Smooth muscle cell (in vitro differentiated cells): Measurements from ENCODE around the gene NACC1. TPM values are rescaled to one million over a fixed set of nuclear protein-coding genes. Genes with fewer than 3 reads are reported as not detected.

Experiments used
- DNase-seq: peaks from one replicate; lab custom pipeline; 2025; ENCODE audit not compliant: unreplicated experiment; lab: John Stamatoyannopoulos, UW
- H2AFZ ChIP-seq: fragments of 200-600 bp; sonication (generic); 2 replicates; pipeline ENCODE4 v1.6.0; 2016; ENCODE audit warnings: antibody characterized with exemption, low read depth, mild to moderate bottlenecking
- H3F3A ChIP-seq: fragments of 200-600 bp; sonication (generic); 2 replicates; pipeline ENCODE4 v1.6.0; 2017; ENCODE audit warnings: antibody characterized with exemption, low read depth
- H3K27ac ChIP-seq: fragments of 200-600 bp; sonication (generic); 2 replicates; pipeline ENCODE4 v1.5.1; 2016; ENCODE audit warnings: low read depth, mild to moderate bottlenecking
- H3K27me3 ChIP-seq: fragments of 200-600 bp; sonication (generic); 2 replicates; pipeline ENCODE4 v1.6.1; 2016; ENCODE audit warnings: low read depth, mild to moderate bottlenecking
- H3K36me3 ChIP-seq: fragments of 200-600 bp; sonication (generic); 2 replicates; pipeline ENCODE4 v1.5.1; 2016; ENCODE audit warnings: low read depth
- H3K4me1 ChIP-seq: fragments of 200-600 bp; sonication (generic); 2 replicates; pipeline ENCODE4 v1.5.1; 2016; ENCODE audit warnings: low read depth
- H3K4me2 ChIP-seq: fragments of 200-600 bp; sonication (generic); 2 replicates; pipeline ENCODE4 v1.6.0; 2016; ENCODE audit warnings: mild to moderate bottlenecking
- H3K4me3 ChIP-seq: fragments of 200-600 bp; sonication (generic); 2 replicates; pipeline ENCODE4 v1.5.1; 2016; ENCODE audit warnings: mild to moderate bottlenecking
- H3K79me2 ChIP-seq: fragments of 200-600 bp; sonication (generic); 2 replicates; pipeline ENCODE4 v1.6.0; 2016; ENCODE audit warnings: low read depth, mild to moderate bottlenecking
- H3K9ac ChIP-seq: fragments of 200-600 bp; sonication (generic); 2 replicates; pipeline ENCODE4 v1.6.0; 2016; ENCODE audit warnings: low read depth
- H3K9me3 ChIP-seq: fragments of 200-600 bp; sonication (generic); replicated peaks from 2 replicates; pipeline ENCODE4 v1.5.1; 2016; ENCODE audit warnings: low read depth
- H4K20me1 ChIP-seq: fragments of 200-600 bp; sonication (generic); 2 replicates; pipeline ENCODE4 v1.6.0; 2016; ENCODE audit warnings: low read depth
- WGBS: methylation state at CpG from one replicate; pipeline ENCODE4 v1.1.7; 2016; ENCODE audit warnings: low lambda C conversion rate; 5-methylcytosine and 5-hydroxymethylcytosine counted together
- polyA plus RNA-seq: library from polyadenylated mRNA; unstranded; fragments of >200 nt; fragmentation: Nextera tagmentation; extraction: Ambion mirVana; gene quantifications from 2 replicates; pipeline ENCODE4 v1.2.1, GENCODE V29; 2016
- total RNA-seq: library from RNA; depleted of rRNA; stranded (reverse); fragments of >200 nt; gene quantifications from 2 replicates; pipeline ENCODE4 v1.2.3, GENCODE V29; 2014
- TF ChIP-seq, protein P1 (sequence below): fragments of 200-600 bp; sonication (generic); IDR thresholded peaks from 2 replicates; pipeline ENCODE4 v1.5.1; 2017; ENCODE audit warnings: borderline replicate concordance, mild to moderate bottlenecking, antibody characterized with exemption; ENCODE audit not compliant: insufficient read depth, poor library complexity, severe bottlenecking

NACC1 gene
- total and polyA plus RNA-seq, 2 experiments from 2014 or later: 9.9 to 44.6 TPM

DNA sequence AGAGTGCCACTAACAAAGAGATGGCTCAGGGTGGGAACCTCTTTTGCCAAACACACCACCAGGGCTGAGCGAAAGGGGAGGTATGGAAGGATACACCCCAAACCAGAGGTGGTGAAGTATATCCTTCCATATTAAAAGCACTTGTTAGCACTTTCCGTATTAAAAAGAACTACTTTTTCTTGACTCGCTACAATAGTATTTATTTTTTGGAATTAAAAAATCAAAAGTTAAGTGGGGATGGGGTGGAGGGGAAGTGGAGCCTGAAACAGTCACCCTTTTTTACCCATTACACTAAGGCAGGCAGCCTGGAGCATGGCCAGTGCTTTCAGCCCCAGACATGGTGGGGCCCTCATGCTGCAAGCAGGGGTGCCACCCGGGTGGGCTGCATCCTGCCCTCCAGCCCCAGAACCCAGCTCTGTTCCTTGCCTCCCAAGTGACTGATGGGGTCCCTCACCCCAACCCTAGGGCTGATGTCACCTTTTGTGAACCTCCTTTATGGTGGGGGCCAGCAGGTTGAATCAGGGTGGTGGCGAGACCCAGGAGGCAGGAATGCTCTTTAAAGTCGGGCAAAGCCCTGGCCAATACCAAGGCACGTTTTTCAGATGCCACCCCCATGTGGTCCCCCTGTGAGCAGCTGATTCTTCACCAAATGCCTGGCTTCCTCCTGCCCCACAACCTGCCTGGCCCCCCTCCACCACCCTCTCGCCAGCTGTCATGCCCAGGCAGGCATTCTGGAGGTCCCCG, 46.4 kb upstream of the NACC1 start:
- Histone ChIP-seq H2AFZ (no peak overlapping the region), H3K27me3 (no peaks in the 10 kb centered on the region), H3K9me3 (no peaks in the 10 kb centered on the region), H3K4me1 (no peaks in the 10 kb centered on the region), H3K27ac (no peak overlapping the region), H3K79me2 (no peaks in the 10 kb centered on the region), H3F3A (no peaks in the 10 kb centered on the region), H3K4me2 (no peak overlapping the region), H3K9ac (no peak overlapping the region), H3K36me3 (no peaks in the 10 kb centered on the region), H3K4me3 (no peak overlapping the region), H4K20me1 (no peaks in the 10 kb centered on the region)
- 86% methylated on average over 9 of the region's 9 CpGs for WGBS
- TF ChIP-seq, protein P1, sequence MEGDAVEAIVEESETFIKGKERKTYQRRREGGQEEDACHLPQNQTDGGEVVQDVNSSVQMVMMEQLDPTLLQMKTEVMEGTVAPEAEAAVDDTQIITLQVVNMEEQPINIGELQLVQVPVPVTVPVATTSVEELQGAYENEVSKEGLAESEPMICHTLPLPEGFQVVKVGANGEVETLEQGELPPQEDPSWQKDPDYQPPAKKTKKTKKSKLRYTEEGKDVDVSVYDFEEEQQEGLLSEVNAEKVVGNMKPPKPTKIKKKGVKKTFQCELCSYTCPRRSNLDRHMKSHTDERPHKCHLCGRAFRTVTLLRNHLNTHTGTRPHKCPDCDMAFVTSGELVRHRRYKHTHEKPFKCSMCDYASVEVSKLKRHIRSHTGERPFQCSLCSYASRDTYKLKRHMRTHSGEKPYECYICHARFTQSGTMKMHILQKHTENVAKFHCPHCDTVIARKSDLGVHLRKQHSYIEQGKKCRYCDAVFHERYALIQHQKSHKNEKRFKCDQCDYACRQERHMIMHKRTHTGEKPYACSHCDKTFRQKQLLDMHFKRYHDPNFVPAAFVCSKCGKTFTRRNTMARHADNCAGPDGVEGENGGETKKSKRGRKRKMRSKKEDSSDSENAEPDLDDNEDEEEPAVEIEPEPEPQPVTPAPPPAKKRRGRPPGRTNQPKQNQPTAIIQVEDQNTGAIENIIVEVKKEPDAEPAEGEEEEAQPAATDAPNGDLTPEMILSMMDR: no peak
- DNase-seq: no peak

DNA sequence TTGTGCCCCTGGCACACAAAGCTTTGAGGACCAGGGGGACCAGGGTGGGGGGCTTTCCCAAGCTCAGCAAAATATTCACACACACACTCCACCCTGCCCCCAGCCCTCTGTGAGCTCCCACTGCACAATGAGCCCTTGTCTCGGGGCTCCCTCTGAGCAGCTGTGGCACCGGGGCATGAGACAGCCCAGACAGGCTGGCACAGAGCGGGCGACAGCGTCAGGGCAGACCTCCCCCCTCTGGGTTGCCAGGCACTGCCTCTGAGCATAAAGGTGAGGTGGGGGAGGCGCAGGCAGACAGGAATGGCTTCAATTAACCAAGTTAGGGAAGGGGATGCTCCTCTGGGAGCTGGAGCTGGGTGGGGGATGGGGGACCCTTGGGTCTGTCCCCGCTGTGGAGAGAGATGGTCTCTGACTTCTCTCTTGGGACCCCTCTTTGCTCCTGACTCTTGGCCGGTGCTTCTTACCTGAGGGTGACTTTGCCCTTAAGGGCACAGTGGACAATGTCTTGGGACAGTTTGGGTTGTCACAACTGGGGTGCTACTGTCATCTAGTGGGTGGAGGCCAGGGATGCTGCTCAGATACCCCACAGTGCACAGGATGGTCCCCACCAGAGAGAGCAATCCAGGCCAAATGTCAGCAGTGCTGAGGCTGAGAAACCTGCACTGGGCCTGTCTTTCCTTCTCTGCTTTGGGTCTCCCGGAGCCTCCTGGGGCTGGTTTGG, 45.7 kb upstream of the NACC1 start:
- Histone ChIP-seq H3F3A (no peaks in the 10 kb centered on the region), H3K4me2 (no peak overlapping the region), H2AFZ (no peak overlapping the region), H3K27ac (no peak overlapping the region), H3K36me3 (no peaks in the 10 kb centered on the region), H3K4me1 (no peaks in the 10 kb centered on the region), H3K4me3 (no peak overlapping the region), H3K79me2 (no peaks in the 10 kb centered on the region), H3K9me3 (no peaks in the 10 kb centered on the region), H3K9ac (no peak overlapping the region), H3K27me3 (no peaks in the 10 kb centered on the region), H4K20me1 (no peaks in the 10 kb centered on the region)
- no peak for DNase-seq
- TF ChIP-seq, protein P1: no peak
- WGBS: 94% methylated on average over 9 of the region's 9 CpGs

DNA sequence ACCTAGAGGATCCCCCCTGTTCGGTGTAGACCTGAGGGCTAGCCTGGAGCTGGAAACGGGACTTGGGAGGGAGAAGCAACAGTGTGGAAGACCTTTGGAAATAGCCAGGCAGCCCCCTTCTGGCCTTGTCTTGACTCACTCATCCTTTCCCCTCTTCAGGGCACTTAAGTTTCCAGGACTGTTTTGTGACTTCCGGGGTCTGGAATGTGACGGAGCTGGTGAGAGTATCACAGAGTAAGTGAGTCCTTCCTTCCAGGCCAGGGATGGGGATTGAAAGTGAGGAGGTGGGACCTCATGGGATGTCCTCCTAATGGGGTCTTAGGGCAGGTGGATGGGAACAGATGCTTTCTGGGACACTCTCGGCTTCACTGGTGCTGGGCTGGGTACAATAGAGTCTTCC, 44.8 kb upstream of the NACC1 start:
- Histone ChIP-seq H3K36me3 (no peaks in the 10 kb centered on the region), H3F3A (no peaks in the 10 kb centered on the region), H2AFZ (no peak overlapping the region), H3K4me3 (no peak overlapping the region), H3K9ac (no peak overlapping the region), H3K4me1 (no peaks in the 10 kb centered on the region), H3K27me3 (no peaks in the 10 kb centered on the region), H3K4me2 (no peak overlapping the region), H4K20me1 (no peaks in the 10 kb centered on the region), H3K27ac (no peak overlapping the region), H3K9me3 (no peaks in the 10 kb centered on the region), H3K79me2 (no peaks in the 10 kb centered on the region)
- 61% methylated on average over 5 of the region's 5 CpGs for WGBS
- DNase-seq: no peak
- TF ChIP-seq, protein P1: no peak
